NCI-H526 treated with DMSO at 0.1 percent for 48 hours (cell line): Measurements from ENCODE around the gene PIK3R4.

ENCODE experiments used
- DNase-seq: peaks from one replicate; lab custom pipeline; 2025; lab: John Stamatoyannopoulos, UW

PIK3R4 gene

DNA sequence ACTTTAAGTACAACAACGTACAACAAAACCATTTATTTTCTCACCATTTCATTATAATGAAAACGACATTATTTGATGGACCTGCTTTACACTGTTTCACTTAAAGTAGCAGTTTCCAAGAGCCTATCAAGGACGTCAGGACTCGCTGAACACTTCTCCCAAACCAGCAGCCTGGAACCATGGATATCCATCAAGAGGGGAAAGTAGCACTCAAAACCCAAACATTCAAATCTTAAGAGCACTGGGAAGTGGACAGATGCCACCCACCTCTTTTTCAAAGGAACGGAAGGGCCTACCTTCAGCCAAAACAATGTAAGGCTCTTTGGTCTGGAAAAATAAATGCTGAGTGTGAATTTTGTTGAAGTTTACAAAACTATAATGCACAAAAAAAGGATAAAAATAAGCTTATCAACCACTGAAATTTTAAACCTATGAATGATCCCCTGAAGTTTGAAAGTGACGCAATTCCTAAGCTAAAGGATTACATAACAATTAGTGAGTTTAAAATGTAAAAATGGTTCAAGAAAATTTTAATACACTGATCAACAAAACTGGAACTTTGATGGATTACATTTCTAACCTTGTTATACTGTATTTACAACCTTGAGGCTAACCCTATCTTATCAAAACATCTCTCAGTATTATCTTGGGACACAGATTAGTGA lies 4.6 kb downstream of the PIK3R4 start:
- no peak for DNase-seq

- DNase-seq = no peak
These were observed 6.8 kb downstream of the PIK3R4 start for GRCh38 chr3:130739848-130740247.

- no peak for DNase-seq
These were observed 8.4 kb downstream of the PIK3R4 start for GRCh38 chr3:130738241-130738640.

DNA sequence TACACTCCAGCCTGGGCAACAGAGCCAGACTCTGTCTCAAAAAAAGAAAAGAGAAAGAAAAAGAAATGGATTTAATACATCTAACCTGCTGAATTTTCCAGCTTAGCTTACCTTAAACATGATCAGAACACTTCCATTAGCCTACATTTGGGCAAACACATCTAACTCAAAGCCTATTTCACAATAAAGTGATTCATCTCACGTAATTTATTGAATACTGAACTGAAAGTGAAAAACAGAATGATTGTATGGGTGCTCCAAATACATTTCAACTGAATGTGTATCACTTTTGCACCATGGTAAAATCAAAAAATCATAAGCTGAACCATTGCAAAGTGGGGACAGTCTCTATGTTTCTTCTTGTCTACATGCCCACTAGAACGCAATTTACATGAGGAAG lies 9.0 kb downstream of the PIK3R4 start:
- no peak for DNase-seq

DNA sequence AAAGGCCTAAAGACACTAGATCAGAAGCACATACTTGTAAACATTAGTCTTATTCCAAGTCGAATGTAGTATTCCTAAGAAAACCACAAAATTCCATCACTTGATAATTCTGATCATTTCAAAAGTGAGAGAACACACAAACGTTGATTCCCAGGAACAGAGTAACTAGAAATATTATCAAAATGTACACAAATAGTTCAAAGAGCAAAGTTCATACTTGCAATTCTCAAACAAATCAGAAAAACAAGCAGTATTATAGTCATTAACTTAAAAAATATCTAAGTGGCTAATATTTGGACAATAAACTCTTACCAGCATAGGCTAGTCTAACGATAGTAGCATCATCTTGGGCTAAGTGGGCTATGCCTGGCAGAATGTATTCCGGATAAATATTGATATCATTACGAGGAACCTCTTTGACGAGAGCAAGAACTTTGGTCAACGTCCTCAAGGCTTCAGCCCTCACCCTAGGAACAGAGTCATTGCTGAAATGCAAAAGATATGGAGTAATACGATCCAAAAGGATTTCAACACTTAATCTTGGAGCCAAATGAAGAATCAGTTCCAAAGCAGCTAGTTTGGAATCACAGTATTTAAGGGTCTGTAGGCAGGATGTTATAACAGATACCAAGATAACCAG lies 13.3 kb downstream of the PIK3R4 start:
- DNase-seq = no peak

DNA sequence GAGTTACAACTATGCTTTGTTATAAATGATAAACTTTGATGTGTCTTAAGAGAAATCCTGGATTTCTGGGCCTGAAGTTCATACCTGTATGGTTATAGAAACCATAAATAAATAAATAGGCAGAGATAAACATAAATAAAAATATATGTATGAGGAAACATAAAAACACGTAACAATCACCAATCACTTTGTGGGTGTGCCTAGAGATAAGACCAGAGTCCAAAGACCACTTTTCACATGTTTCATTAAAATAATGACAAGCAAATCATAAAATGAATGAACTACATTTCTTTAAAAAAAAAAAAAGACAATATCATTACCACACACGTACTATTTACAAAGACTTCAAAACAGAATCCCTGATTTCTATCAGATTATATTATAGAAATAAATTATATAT lies 14.1 kb downstream of the PIK3R4 start:
- DNase-seq = no peak

DNA sequence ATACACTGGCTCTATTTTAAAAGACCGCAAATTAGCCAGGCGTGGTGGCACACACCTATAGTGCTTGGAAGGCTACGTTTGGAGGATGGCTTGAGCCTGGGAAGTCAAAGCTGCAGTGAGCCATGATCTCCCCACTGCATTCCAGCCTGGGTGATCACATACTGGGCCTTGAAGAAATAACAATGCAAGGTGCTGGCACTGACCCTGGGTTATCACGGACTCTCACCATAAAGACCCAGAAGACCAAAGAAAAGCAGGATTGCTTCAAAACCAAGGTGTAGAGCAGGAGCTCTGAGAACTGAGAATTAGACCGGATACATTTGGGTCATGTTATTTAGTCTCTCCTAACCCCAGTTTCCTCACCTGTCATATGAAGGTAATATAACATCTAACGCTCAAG lies 14.8 kb downstream of the PIK3R4 start:
- no peak for DNase-seq

- DNase-seq = no peak
These were observed 17.5 kb downstream of the PIK3R4 start for GRCh38 chr3:130729154-130729553.

DNA sequence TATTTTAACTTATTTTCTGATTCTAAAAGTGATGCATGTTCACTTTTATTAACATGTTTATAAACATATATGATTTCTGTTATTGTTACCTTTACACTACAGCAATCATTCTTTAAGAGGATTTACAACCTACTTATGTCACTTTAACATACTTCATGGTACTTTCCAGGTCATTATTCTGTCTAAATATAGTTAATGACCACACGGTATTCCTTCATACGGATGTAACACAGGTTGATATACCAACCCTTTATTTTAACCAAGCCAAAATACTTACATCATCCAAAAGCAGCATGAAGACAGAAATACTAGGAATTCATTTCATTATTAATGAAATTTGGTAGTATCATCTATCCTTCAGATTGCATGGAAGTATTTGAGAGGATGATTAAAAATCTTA lies 18.6 kb downstream of the PIK3R4 start:
- DNase-seq = no peak

DNA sequence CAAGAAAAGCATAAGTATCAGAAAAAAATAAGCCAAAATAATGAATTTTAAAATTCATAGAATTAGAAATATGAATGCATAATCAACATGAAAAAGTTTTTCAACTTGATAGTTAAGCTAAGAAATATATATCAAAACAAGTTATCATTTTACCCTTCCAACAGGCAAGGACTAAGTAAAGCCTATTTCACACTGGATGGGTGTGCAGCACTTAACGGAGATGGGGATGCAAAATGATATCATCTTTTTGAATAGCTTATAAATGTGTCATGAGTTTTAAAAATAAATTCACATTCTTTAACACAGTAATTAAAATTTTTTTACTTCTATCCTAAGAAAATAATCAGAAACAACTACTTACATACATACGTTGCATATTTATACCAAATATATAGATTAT lies 20.9 kb downstream of the PIK3R4 start:
- DNase-seq = no peak

GRCh38 chr3:130715616-130716015 lies 31.0 kb downstream of the PIK3R4 start:
- no peak for DNase-seq

GRCh38 chr3:130712718-130713423 lies 33.8 kb downstream of the PIK3R4 start:
- DNase-seq = peak; percentile 7

- DNase-seq = no peak
These were observed 34.9 kb downstream of the PIK3R4 start for GRCh38 chr3:130711565-130712324.

GRCh38 chr3:130709671-130710070 lies 37.0 kb downstream of the PIK3R4 start:
- DNase-seq = no peak

- DNase-seq = no peak
These were observed 38.6 kb downstream of the PIK3R4 start for GRCh38 chr3:130707902-130708601.

GRCh38 chr3:130705501-130705900 lies 41.1 kb downstream of the PIK3R4 start:
- no peak for DNase-seq

- DNase-seq = no peak
These were observed 43.6 kb downstream of the PIK3R4 start for GRCh38 chr3:130702985-130703384.

DNA sequence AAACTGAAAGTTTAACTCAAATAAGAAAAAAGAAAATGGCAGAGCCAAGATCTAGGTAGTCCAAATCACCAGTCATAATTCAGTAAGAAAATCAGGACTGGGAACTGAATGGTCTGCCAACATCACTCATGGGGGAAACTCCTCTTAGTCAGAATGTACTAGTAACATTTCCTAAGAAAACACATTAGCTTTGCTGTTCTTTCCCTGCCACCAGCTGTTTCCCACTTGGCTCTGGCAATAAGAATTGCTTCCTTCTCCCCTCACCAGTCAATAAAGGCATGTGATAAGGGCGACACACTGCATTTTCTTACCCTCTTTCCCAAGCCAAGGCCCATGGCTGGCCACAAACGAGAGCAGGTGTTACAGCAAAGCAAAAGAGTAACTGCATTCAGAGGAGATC lies 46.1 kb downstream of the PIK3R4 start:
- DNase-seq = no peak

DNA sequence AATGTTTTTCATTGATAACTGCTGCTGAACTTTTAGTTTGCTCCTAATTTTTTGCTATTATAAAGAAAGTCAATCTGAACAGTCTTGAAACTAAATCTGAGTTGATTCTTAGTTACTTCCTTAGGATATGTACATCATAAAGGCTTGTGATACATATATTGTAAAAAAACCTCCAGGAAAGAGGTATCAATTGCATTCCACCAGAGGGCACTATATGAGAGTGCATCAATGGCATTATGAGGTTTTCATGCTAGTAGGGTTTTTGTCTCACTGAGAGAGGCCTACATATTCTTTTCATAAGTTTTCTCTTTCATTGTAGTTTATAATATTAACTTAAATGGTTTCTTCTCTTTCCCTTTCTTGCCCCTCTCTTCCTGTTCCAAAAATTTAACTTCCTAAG lies 46.9 kb downstream of the PIK3R4 start:
- DNase-seq = no peak

GRCh38 chr3:130693314-130693713 lies 53.3 kb downstream of the PIK3R4 start:
- DNase-seq = no peak

DNA sequence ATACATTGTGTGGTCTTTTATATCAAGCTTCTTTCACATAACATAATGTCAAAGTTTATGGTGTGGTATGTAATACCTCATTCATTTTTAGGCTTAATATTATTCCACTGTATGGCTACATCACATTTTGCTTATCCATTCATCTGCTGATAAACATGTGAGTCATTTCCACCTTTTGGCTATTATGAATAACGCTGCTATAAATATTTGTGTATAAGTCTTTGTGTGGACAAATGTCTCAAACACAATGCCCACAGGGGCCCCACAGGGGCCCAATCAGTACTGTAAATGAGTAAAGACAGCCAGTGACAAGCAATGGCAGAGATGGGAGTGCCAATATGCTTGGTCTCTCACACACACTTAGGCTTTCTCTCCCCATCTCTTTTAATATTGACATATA lies 54.2 kb downstream of the PIK3R4 start:
- DNase-seq = no peak
